ENCODE measurements around the gene SLC39A11.

SLC39A11 gene

DNA sequence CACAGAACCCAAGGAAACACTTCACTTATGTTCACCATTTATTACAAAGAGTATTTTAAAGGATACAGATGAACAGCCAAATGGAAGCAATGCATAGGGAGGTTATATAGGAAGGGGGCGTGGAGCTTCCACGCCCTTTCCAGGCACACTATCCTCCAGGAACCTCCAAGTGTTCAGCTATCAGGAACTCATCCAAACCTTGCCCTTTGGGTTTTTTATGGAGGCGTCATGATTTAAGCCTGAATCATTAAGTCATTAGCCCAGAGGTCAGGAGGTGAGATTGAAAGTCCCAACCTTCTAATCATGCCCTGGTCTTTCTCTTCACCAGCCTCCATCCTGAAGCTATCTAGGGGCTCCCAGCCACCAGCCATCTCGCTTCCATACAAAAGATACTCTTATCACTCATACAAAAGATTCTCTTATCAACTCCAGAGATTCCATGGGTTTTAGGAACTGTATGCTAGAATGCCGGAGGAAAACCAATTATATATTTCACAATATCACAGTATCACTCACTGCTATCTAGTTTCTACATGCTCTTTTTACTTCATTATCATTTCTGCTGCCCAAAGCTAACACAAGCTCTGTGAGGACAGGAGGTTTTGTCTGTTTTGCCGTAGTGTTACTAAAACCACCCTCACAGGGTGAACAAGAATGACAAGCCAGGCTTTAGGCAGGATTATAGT is 213.4 kb downstream of the SLC39A11 start:
- no peak overlapping the region for H3K4me3 Mint-ChIP-seq
- no peak overlapping the region for H3K27ac Mint-ChIP-seq
- H3K27me3 Mint-ChIP-seq (ENCODE audit: low read depth, poor library complexity) = no peaks in the 10 kb centered on the region
- no peaks in the 10 kb centered on the region for H3K4me1 Mint-ChIP-seq
- H3K36me3 Mint-ChIP-seq (ENCODE audit: low read depth) = peaks cover 44% of the 10 kb centered on the region
- TF ChIP-seq CTCF (IDR thresholded peaks at IDR 0.05) = no peak
- H3K9me3 Mint-ChIP-seq = peaks cover 64% of the 10 kb centered on the region
- no peak for DNase-seq

DNA sequence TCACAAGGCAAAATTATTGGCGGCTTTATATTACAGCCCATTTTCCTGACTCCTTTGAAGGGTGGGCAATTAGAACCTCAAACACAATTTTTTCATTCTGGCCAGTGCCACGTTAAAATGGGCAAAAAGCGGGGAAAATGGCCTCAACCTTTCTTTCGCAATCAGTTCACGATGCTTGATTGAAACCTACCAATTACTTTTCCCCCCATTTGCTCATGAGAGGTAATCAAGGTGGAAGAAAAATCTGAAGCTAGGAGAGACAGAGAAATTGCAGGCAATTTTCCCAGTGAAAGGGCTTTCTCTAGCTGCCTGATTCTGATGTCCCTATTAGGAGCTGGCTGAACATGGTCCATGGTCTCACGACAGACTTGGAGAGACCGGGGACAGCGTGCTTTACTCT is 215.1 kb downstream of the SLC39A11 start:
- no peaks in the 10 kb centered on the region for H3K4me1 Mint-ChIP-seq
- DNase-seq = no peak
- no peak for TF ChIP-seq CTCF (IDR thresholded peaks at IDR 0.05)
- no peak overlapping the region for H3K27ac Mint-ChIP-seq
- H3K4me3 Mint-ChIP-seq = no peak overlapping the region
- peaks cover 41% of the 10 kb centered on the region for H3K36me3 Mint-ChIP-seq (ENCODE audit: low read depth)
- peaks cover 68% of the 10 kb centered on the region for H3K9me3 Mint-ChIP-seq
- no peaks in the 10 kb centered on the region for H3K27me3 Mint-ChIP-seq (ENCODE audit: low read depth, poor library complexity)

- H3K27ac Mint-ChIP-seq = no peak overlapping the region
- peaks cover 38% of the 10 kb centered on the region for H3K36me3 Mint-ChIP-seq (ENCODE audit: low read depth)
- H3K9me3 Mint-ChIP-seq = peaks cover 64% of the 10 kb centered on the region
- TF ChIP-seq CTCF (IDR thresholded peaks at IDR 0.05) = no peak
- no peaks in the 10 kb centered on the region for H3K4me1 Mint-ChIP-seq
- no peak for DNase-seq
- H3K27me3 Mint-ChIP-seq (ENCODE audit: low read depth, poor library complexity) = no peaks in the 10 kb centered on the region
- H3K4me3 Mint-ChIP-seq = no peak overlapping the region
Observed at GRCh38 chr17:72876413-72876812, 216.1 kb downstream of the SLC39A11 start.

DNA sequence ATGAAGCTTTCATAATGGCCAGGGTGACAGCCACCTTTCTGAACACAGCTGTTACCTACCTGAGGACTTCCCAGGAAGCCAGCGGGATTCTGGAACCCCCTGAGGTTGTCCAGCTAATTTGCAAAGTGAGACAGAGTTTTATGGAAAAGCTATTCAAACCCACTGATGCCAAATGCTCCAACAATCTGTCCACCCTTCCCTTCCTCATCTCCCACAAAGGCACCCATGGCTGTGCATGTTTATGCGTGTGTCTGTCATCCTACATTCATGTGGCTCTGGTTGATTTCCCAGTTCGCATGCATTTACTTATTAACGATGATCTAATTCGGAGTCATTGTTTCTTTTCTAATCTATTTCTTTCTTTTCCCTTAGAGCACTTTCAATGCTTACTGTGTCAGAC is 217.1 kb downstream of the SLC39A11 start:
- Mint-ChIP-seq H3K4me1 (no peaks in the 10 kb centered on the region), H3K4me3 (no peak overlapping the region), H3K9me3 (peaks cover 58% of the 10 kb centered on the region), H3K36me3 (ENCODE audit: low read depth) (peaks cover 35% of the 10 kb centered on the region), H3K27me3 (ENCODE audit: low read depth, poor library complexity) (no peaks in the 10 kb centered on the region), H3K27ac (no peak overlapping the region)
- no peak for DNase-seq
- no peak for TF ChIP-seq CTCF (IDR thresholded peaks at IDR 0.05)

GRCh38 chr17:72872396-72872795 is 220.1 kb downstream of the SLC39A11 start:
- peaks cover 35% of the 10 kb centered on the region for H3K9me3 Mint-ChIP-seq
- TF ChIP-seq CTCF (IDR thresholded peaks at IDR 0.05) = no peak
- H3K27ac Mint-ChIP-seq = no peak overlapping the region
- H3K36me3 Mint-ChIP-seq (ENCODE audit: low read depth) = peaks cover 16% of the 10 kb centered on the region
- H3K27me3 Mint-ChIP-seq (ENCODE audit: low read depth, poor library complexity) = peaks cover 3% of the 10 kb centered on the region
- H3K4me3 Mint-ChIP-seq = no peak overlapping the region
- no peak for DNase-seq
- no peaks in the 10 kb centered on the region for H3K4me1 Mint-ChIP-seq

DNA sequence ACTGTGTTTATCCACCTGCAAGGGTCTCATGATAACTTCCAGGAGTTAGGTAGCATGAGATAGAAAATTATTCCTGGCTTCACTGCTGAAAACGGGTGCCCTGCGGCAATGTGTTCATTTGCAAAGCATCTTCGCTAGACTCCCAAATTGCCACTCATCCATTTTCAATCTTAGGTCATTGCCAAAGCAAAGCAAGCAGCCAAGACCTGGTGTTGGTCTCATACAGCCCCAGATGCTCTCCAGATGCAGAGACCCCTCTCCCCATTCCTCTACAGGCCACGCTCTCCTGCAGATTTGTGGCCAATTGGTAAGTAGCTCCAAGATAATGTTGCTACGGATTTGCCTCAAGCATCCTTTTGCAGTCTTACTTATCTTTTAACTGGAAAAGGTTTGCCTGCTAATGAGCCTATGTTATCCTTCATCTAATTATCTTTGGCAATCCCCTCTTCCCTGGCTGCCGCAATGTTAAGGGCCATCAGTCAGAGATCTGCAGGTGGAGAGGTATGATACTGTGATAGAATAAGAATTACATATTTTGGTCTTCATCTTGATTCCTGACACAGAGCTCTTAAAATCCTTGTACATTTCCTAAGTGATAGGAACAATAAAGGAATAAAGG is 222.0 kb downstream of the SLC39A11 start:
- H3K4me3 Mint-ChIP-seq = no peak overlapping the region

More for the DNA sequence above, 222.0 kb downstream of the SLC39A11 start:
- no peak overlapping the region for H3K27ac Mint-ChIP-seq
- H3K27me3 Mint-ChIP-seq (ENCODE audit: low read depth, poor library complexity) = peaks cover 3% of the 10 kb centered on the region
- DNase-seq = no peak
- peaks cover 36% of the 10 kb centered on the region for H3K9me3 Mint-ChIP-seq
- peaks cover 19% of the 10 kb centered on the region for H3K36me3 Mint-ChIP-seq (ENCODE audit: low read depth)
- no peak for TF ChIP-seq CTCF (IDR thresholded peaks at IDR 0.05)
- no peaks in the 10 kb centered on the region for H3K4me1 Mint-ChIP-seq
